HL-60/S4 (cell line): ENCODE data around the gene STOM.

Experiments
- in situ Hi-C: fragments of 300-500 bp; cut with MboI; formaldehyde crosslinking; loops from 2 replicates; pipeline ENCODE4 v1.14.3; 2022; ENCODE audit warnings: low sequenced_read_pairs

STOM gene

GRCh38 chr9:121372239-121373010, 2.4 kb upstream of the STOM start:
- in situ Hi-C loops: no loop called here

DNA sequence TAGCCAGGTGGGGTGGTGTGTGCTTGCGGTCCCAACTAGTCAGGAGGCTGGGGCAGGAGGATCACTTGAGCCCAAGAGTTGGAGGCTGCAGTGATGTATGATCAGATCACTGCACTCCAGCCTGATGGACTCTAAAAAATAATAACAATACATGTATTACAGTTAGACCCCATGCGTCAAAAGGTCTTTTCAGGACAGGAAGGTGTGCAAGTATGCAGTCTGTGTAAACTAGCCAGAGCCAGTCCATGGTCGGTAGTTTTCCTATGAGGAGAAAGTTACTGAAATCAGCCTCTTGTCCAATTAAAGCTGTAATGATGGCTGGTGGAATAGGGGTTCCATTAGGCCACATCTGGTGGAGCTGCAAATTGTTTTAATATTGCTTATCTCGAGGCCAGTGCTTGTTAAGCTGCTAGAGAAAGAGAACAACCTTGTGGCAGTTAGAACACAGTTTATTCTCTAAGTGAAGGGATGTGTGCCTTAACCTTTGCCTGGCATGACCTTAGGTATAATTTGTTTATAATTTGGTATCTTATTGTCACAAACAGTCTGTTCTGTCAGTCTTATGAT, 1.5 kb upstream of the STOM start:
- in situ Hi-C loops: no loop called here

- in situ Hi-C loops: no loop called here
Measured at GRCh38 chr9:121368745-121369144, 1.3 kb downstream of the STOM start.

DNA sequence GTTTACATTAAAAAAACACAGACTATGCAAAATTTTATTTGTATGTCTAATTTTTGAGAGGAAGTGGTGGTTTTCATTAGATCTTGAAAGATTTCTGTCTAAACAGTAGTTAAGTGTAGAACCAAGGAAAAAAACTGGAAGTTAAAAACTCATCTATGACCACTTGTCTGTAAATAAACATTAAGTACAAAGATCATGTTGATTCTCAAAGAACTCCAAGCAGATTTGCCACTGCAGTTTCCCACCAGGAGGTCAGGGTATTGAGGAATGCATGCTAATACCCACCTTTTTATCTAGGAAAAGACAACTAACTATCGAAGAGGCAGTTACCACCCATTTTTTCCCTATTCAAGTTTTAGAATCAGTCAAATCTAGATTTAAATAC, 1.9 kb downstream of the STOM start:
- in situ Hi-C loops: no loop called here

DNA sequence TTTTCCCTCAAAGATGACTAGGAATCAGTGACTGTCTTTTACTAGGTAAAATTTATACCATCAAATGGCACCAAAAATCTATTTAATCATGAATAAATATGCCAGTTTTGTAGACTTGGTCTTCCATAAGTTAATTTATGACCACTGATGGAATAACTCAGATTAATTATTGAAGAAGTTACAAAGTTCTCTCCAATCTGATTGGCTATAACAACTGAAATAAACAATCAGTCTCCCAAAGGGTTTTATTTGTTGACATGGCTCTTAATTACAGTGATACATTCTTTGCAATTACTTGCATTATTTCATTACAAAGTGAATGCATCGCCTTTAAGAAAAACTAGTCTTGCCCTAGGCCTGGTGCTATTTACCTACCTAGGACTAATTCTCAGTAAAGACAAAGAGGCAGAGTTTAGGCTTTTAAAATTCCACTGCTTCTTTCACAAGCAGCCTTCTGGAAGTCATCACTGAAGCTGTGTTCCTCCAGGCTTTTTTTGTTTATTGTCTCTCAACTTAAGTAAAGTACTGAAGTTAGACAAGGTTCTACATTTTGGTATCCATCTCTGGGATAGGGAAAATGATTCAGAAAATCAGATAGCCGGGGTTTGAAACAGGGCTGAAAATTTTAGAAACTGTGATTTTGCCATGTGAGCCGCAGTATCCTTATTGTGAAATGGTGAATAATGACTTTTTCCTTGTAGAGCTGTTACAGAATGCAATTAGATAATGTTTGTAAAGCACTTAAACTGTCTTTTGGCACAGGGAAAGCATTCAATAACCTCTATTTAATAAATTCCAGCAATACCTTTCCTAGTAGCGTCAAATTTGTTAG, 2.5 kb downstream of the STOM start:
- in situ Hi-C loops: no loop called here

DNA sequence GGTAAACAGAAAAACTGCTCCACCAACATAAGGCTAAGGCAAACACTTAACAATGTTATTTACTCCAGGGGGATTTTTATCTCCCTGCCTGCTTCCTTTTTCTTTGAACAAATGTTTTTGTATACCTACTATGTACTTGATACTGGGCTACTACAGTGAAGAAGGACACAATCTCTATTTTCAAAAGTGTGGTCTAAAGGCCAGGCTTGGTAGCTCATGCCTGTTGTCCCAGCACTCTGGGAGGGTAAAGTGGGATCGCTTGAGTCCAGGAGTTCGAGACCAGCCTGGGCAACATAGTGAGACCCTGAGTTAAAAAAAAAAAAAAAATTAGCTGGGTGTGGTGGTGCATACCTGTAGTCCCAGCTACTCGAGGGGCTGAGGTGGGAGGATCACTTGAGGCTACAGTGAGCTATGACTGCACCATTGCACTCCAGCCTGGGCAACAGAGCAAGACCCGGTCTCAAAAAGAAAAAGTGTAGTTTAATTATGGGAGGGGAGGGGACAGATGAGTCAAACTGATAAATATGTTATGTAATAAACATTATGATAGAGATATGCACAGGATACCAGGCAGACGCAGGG, 3.3 kb downstream of the STOM start:
- in situ Hi-C loops: no loop called here

DNA sequence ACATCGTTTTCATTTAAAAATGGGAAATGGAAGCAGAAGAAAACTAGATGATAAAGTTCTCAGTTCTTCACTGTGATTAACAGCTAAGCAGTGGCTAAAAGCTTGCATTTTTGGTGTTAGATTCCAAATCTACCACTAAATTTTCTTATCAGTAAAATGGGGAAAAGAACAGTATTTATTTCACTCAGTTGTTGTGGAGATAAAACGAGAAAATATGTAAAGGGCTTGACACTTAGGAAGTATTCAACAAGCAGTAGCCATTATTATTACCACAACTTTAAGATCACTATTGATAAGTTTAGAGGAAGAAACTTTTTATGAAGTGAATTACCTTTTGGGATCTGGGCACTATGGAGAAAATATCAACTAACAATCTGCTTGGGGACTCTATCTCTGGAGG, 4.5 kb downstream of the STOM start:
- in situ Hi-C loops: no loop called here

- in situ Hi-C loops: no loop called here
Measured at GRCh38 chr9:121364886-121365285, 5.2 kb downstream of the STOM start.

DNA sequence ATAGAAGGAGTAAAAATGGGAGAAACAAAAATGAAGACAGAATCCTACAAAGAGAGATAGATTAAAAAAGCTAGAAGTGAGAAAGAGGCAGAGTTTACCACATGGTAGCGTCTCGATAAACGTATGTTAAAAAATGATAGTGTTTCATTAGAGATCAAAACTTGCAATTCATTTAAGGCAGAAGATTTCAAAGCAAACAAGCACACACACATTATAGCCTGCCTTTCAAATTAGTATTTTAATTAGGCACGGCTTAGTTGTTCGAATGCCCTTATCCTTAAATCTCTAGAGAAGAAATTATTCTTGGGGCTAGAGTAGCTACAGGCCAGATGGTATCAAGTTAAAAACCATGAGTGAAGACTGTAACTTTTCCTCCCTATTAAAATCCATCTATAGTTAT, 6.0 kb downstream of the STOM start:
- in situ Hi-C loops: no loop called here

- in situ Hi-C loops: no loop called here
Measured at GRCh38 chr9:121363622-121363961, 6.5 kb downstream of the STOM start.

GRCh38 chr9:121362813-121363621, 7.0 kb downstream of the STOM start:
- in situ Hi-C loops: no loop called here

- in situ Hi-C loops: no loop called here
Measured at GRCh38 chr9:121360601-121361374, 9.3 kb downstream of the STOM start.

DNA sequence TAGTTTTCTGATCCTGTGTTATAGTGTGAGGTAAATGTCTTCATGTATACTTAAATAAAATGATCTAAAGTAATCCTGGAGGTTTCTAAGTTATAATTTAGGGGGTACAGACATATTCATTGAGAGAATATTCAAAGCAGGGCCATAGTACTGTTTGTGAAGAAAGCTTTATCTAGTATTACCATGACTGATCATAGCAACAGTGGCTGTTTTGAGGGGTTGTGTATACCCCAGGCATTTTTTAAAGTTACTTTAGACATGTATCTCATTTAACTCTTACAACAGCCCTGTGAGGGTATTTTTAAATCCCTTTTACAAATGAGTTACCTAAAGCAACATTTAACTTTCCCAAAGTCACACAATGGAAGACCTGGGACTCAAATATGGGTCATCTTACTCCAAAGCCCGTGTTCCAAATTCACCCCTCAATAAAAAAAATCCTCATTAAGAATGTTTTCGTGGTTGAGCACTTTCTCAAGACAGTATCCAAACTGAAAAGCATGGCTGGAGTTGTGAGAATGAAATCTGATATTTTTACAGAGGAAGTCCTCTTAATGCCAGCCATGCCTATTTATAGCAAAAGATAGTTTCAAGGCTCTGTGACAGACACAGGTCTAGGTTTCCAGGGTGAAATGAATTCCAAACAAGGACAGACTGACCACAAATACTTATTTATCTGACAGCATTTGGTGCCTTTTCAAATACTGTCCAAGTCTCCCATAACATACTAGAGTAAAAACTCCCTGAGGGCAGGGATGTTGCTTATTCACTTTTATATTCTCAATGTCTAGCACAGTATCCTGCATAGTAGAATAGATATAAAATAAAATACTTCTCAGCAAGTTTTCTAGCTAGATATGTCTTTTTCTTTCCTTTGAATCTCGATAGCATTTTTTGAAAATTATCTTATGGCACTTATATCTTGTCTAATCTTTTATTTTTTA, 10.4 kb downstream of the STOM start:
- in situ Hi-C loops: no loop called here

- in situ Hi-C loops: no loop called here
Measured at GRCh38 chr9:121358751-121359150, 11.3 kb downstream of the STOM start.

DNA sequence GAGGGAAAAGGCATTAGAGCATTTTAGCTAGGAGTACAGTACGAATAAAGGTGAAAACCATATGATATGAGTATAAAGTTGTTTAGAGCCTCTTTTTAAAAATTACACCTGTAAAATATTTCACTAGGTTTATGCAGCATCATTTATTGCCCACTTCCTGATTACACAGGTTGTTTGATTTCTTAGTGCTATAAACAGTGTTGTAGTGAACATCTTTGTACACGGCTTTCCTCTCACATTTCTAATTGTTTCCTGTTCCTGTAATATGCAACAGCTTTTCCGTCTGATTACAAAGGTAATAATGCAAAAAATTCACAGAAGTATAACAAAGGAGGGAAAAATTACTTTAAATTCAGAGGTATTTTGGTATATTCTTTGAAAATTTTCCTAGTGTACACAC, 13.0 kb downstream of the STOM start:
- in situ Hi-C loops: no loop called here

- in situ Hi-C loops: no loop called here
Measured at GRCh38 chr9:121354762-121355161, 15.3 kb downstream of the STOM start.

- in situ Hi-C loops: no loop called here
Measured at GRCh38 chr9:121354141-121354540, 15.9 kb downstream of the STOM start.

- in situ Hi-C loops: no loop called here
Measured at GRCh38 chr9:121353241-121354061, 16.6 kb downstream of the STOM start.
